ENCODE data around the gene CASK. TPM values are rescaled to one million over a fixed set of nuclear protein-coding genes. Genes with fewer than 3 reads are reported as not detected.

The CASK gene
- total RNA-seq, 1 experiment from 2014 or later, result 163 TPM

GRCh38 chrX:41705042-41705441 is 218.3 kb downstream of the CASK start:
- H3K27ac Mint-ChIP-seq (ENCODE audit: unreplicated experiment), result no peak overlapping the region
- ChIA-PET CTCF (no interaction called here), POLR2A (no interaction called here)

GRCh38 chrX:41703574-41704029 is 219.8 kb downstream of the CASK start:
- Mint-ChIP-seq H3K9me3 (ENCODE audit: unreplicated experiment) (no peaks in the 10 kb centered on the region), H3K27ac (ENCODE audit: unreplicated experiment) (no peak overlapping the region), H3K4me3 (ENCODE audit: unreplicated experiment) (no peak overlapping the region), H3K36me3 (ENCODE audit: insufficient read depth, unreplicated experiment) (peaks cover under 1% of the 10 kb centered on the region), H3K27me3 (ENCODE audit: insufficient read depth, unreplicated experiment) (no peaks in the 10 kb centered on the region), H3K4me1 (ENCODE audit: low read depth, unreplicated experiment) (no peaks in the 10 kb centered on the region)
- Histone ChIP-seq H3K36me3 (ENCODE audit: control insufficient read depth, insufficient read depth, low read length) (no peaks in the 10 kb centered on the region), H3K27me3 (replicated peaks; ENCODE audit: control insufficient read depth, insufficient read depth, low read length) (no peaks in the 10 kb centered on the region), H3K9me3 (no peaks in the 10 kb centered on the region), H3K4me1 (no peaks in the 10 kb centered on the region), H3K4me3 (ENCODE audit: low read depth, low read length) (no peak overlapping the region)
- no peak for TF ChIP-seq CTCF (IDR thresholded peaks at IDR 0.05; ENCODE audit: insufficient read depth in 1 of 2, low read depth in 1 of 2, low read length in 1 of 2, severe bottlenecking in 1 of 2, unreplicated experiment in 1 of 2)
- ChIA-PET POLR2A (no interaction called here), CTCF (no interaction called here)
- DNase-seq, result no peak
- BruUV-seq (replicated peaks), result no TSS peak
- intact Hi-C loops (cut with micrococcal nuclease; ENCODE audit: unreplicated experiment), result no loop called here

More at GRCh38 chrX:41705042-41705441, 218.3 kb downstream of the CASK start:
- Mint-ChIP-seq H3K27me3 (ENCODE audit: insufficient read depth, unreplicated experiment) (no peaks in the 10 kb centered on the region), H3K36me3 (ENCODE audit: insufficient read depth, unreplicated experiment) (no peaks in the 10 kb centered on the region), H3K4me3 (ENCODE audit: unreplicated experiment) (no peak overlapping the region), H3K9me3 (ENCODE audit: unreplicated experiment) (no peaks in the 10 kb centered on the region), H3K4me1 (ENCODE audit: low read depth, unreplicated experiment) (no peaks in the 10 kb centered on the region)
- H3K4me3 ChIP-seq (ENCODE audit: low read depth, low read length), result no peak overlapping the region
- H3K36me3 ChIP-seq (ENCODE audit: control insufficient read depth, insufficient read depth, low read length), result no peaks in the 10 kb centered on the region
- no peak for TF ChIP-seq CTCF (IDR thresholded peaks at IDR 0.05; ENCODE audit: insufficient read depth in 1 of 2, low read depth in 1 of 2, low read length in 1 of 2, severe bottlenecking in 1 of 2, unreplicated experiment in 1 of 2)
- intact Hi-C loops (cut with micrococcal nuclease; ENCODE audit: unreplicated experiment), result no loop called here
- no peaks in the 10 kb centered on the region for H3K4me1 ChIP-seq
- H3K9me3 ChIP-seq, result no peaks in the 10 kb centered on the region
- BruUV-seq (replicated peaks), result no TSS peak
- no peak for DNase-seq
- no peaks in the 10 kb centered on the region for H3K27me3 ChIP-seq (replicated peaks; ENCODE audit: control insufficient read depth, insufficient read depth, low read length)

- Mint-ChIP-seq H3K36me3 (ENCODE audit: insufficient read depth, unreplicated experiment) (peaks cover 18% of the 10 kb centered on the region), H3K4me1 (ENCODE audit: low read depth, unreplicated experiment) (no peaks in the 10 kb centered on the region), H3K27ac (ENCODE audit: unreplicated experiment) (no peak overlapping the region), H3K27me3 (ENCODE audit: insufficient read depth, unreplicated experiment) (no peaks in the 10 kb centered on the region), H3K4me3 (ENCODE audit: unreplicated experiment) (no peak overlapping the region), H3K9me3 (ENCODE audit: unreplicated experiment) (no peaks in the 10 kb centered on the region)
- no peaks in the 10 kb centered on the region for H3K36me3 ChIP-seq (ENCODE audit: control insufficient read depth, insufficient read depth, low read length)
- ChIA-PET POLR2A (no interaction called here), CTCF (no interaction called here)
- TF ChIP-seq CTCF (IDR thresholded peaks at IDR 0.05; ENCODE audit: insufficient read depth in 1 of 2, low read depth in 1 of 2, low read length in 1 of 2, severe bottlenecking in 1 of 2, unreplicated experiment in 1 of 2), result no peak
- intact Hi-C loops (cut with micrococcal nuclease; ENCODE audit: unreplicated experiment), result no loop called here
- DNase-seq, result no peak
- no peaks in the 10 kb centered on the region for H3K9me3 ChIP-seq
- no TSS peak for BruUV-seq (replicated peaks)
- H3K4me1 ChIP-seq, result no peaks in the 10 kb centered on the region
- H3K4me3 ChIP-seq (ENCODE audit: low read depth, low read length), result no peak overlapping the region
- no peaks in the 10 kb centered on the region for H3K27me3 ChIP-seq (replicated peaks; ENCODE audit: control insufficient read depth, insufficient read depth, low read length)
These were observed 227.9 kb downstream of the CASK start for GRCh38 chrX:41695426-41695825.
